ENCODE data around the gene CEP250.

GRCh38 chr20:35489717-35490116 is 34.3 kb downstream of the CEP250 start:
- TF ChIP-seq CTCF (IDR thresholded peaks at IDR 0.05) (no peak), EP300 (IDR thresholded peaks at IDR 0.05) (no peak), POLR2A (IDR thresholded peaks at IDR 0.05) (no peak)
